WTC11 (cell line): Measurements from ENCODE around the gene TLE6. TPM values are rescaled to one million over a fixed set of nuclear protein-coding genes. Genes with fewer than 3 reads are reported as not detected.

Experiments
- ATAC-seq: fragments of 200-7000 bp; cut with Tn5 transposase; 2 replicates; pipeline ENCODE4 v1.10.0; 2021; ENCODE audit warnings: mild to moderate bottlenecking, moderate library complexity
- CTCF ChIA-PET: fragments of 300-600 bp; sonication (Branson Sonifier 250); formaldehyde crosslinking; loops from one replicate; lab custom pipeline; 2021; ENCODE audit warnings: antibody characterized with exemption; lab: Charles Lee
- POLR2A ChIA-PET: fragments of 350-600 bp; sonication (Branson Sonifier 250); formaldehyde crosslinking; loops from one replicate; lab custom pipeline; 2021; ENCODE audit warnings: antibody characterized with exemption; lab: Charles Lee
- DNase-seq: peaks from one replicate; pipeline ENCODE4 v3.0.0; 2021; ENCODE audit warnings: low spot score
- H3K27ac Mint-ChIP-seq: 2 replicates; pipeline ENCODE4 v1.8.0; 2021; ENCODE audit warnings: mixed read lengths
- H3K27me3 Mint-ChIP-seq: 2 replicates; pipeline ENCODE4 v1.8.0; 2021; ENCODE audit warnings: low read depth, mild to moderate bottlenecking, moderate library complexity, mixed read lengths
- H3K36me3 Mint-ChIP-seq: 2 replicates; pipeline ENCODE4 v1.8.0; 2021; ENCODE audit warnings: mixed read lengths
- H3K4me1 Mint-ChIP-seq: 2 replicates; pipeline ENCODE4 v1.8.0; 2022; ENCODE audit warnings: mixed read lengths
- H3K4me3 Mint-ChIP-seq: 2 replicates; pipeline ENCODE4 v1.8.0; 2021; ENCODE audit warnings: mild to moderate bottlenecking, moderate library complexity, mixed read lengths
- H3K9me3 Mint-ChIP-seq: 2 replicates; pipeline ENCODE4 v1.8.0; 2021; ENCODE audit warnings: mixed read lengths
- CREM ChIP-seq: sonication (generic); formaldehyde crosslinking; IDR thresholded peaks from 2 replicates; pipeline ENCODE4 v1.8.1; 2022; ENCODE audit warnings: mild to moderate bottlenecking, missing genetic modification reagents, moderate library complexity
- EMX1 ChIP-seq: fragments of 250-450 bp; sonication (Bioruptor Pico); IDR thresholded peaks from 2 replicates; pipeline ENCODE4 v1.8.0; 2021; ENCODE audit warnings: mild to moderate bottlenecking
- GRHL2 ChIP-seq: fragments of 250-450 bp; sonication (Bioruptor Pico); IDR thresholded peaks from 2 replicates; pipeline ENCODE4 v1.8.0; 2022; ENCODE audit warnings: mild to moderate bottlenecking, moderate library complexity; ENCODE audit not compliant: insufficient replicate concordance, severe bottlenecking
- JAZF1 ChIP-seq: fragments of 250-450 bp; sonication (Bioruptor Pico); IDR thresholded peaks from 2 replicates; pipeline ENCODE4 v1.9.0; 2021; ENCODE audit warnings: moderate library complexity, mild to moderate bottlenecking, inconsistent platforms
- NFATC4 ChIP-seq: fragments of 250-450 bp; sonication (Bioruptor Pico); IDR thresholded peaks from 2 replicates; pipeline ENCODE4 v1.9.0; 2021; ENCODE audit warnings: mild to moderate bottlenecking
- OVOL2 ChIP-seq: fragments of 250-450 bp; sonication (Bioruptor Pico); IDR thresholded peaks from 2 replicates; pipeline ENCODE4 v1.9.0; 2021; ENCODE audit warnings: mild to moderate bottlenecking, borderline replicate concordance
- TCF7 ChIP-seq: sonication (generic); formaldehyde crosslinking; IDR thresholded peaks from 2 replicates; pipeline ENCODE4 v1.8.0; 2022; ENCODE audit warnings: mild to moderate bottlenecking, low read depth, missing genetic modification reagents, moderate library complexity
- TP53 ChIP-seq: sonication (generic); formaldehyde crosslinking; IDR thresholded peaks from 2 replicates; pipeline ENCODE4 v1.8.1; 2023; ENCODE audit warnings: mild to moderate bottlenecking, missing genetic modification reagents
- ZNF317 ChIP-seq: sonication (generic); formaldehyde crosslinking; IDR thresholded peaks from 2 replicates; pipeline ENCODE4 v1.8.1; 2023; ENCODE audit warnings: low read depth, mild to moderate bottlenecking, moderate library complexity, missing genetic modification reagents, borderline replicate concordance
- ZNF671 ChIP-seq: fragments of 250-450 bp; sonication (Bioruptor Pico); IDR thresholded peaks from 2 replicates; pipeline ENCODE4 v1.8.0; 2021; ENCODE audit warnings: mild to moderate bottlenecking
- total RNA-seq: library from RNA; stranded (reverse); gene quantifications from 3 replicates; pipeline ENCODE4 v1.2.3, GENCODE V29; 2021
- TF ChIP-seq, protein P1 (sequence below): sonication (generic); formaldehyde crosslinking; conservative IDR thresholded peaks from 2 replicates; pipeline ENCODE4 v1.8.1; 2023; ENCODE audit warnings: mild to moderate bottlenecking, low read depth, missing genetic modification reagents, moderate library complexity
- TF ChIP-seq, protein P2 (sequence below): sonication (generic); formaldehyde crosslinking; IDR thresholded peaks from 2 replicates; pipeline ENCODE4 v1.8.1; 2023; ENCODE audit warnings: mild to moderate bottlenecking, missing genetic modification reagents
- TF ChIP-seq, protein P3 (sequence below): sonication (generic); formaldehyde crosslinking; IDR thresholded peaks from 2 replicates; pipeline ENCODE4 v1.8.0; 2023; ENCODE audit warnings: mild to moderate bottlenecking, missing genetic modification reagents
- TF ChIP-seq, protein P4 (sequence below): fragments of 250-450 bp; sonication (Bioruptor Pico); IDR thresholded peaks from 2 replicates; pipeline ENCODE4 v1.9.0; 2021; ENCODE audit warnings: mild to moderate bottlenecking
- TF ChIP-seq, protein P5 (sequence below): fragments of 250-450 bp; sonication (Bioruptor Pico); IDR thresholded peaks from 2 replicates; pipeline ENCODE4 v1.8.0; 2021; ENCODE audit warnings: mild to moderate bottlenecking
- TF ChIP-seq, protein P6 (sequence below): fragments of 250-450 bp; sonication (Bioruptor Pico); conservative IDR thresholded peaks from 2 replicates; pipeline ENCODE4 v1.9.0; 2021; ENCODE audit warnings: mild to moderate bottlenecking
- TF ChIP-seq, protein P7 (sequence below): sonication (generic); formaldehyde crosslinking; IDR thresholded peaks from 2 replicates; pipeline ENCODE4 v1.8.0; 2022; ENCODE audit warnings: mild to moderate bottlenecking, missing genetic modification reagents
- TF ChIP-seq, protein P8 (sequence below): sonication (generic); formaldehyde crosslinking; IDR thresholded peaks from 2 replicates; pipeline ENCODE4 v1.8.1; 2022; ENCODE audit warnings: mild to moderate bottlenecking, missing genetic modification reagents, moderate library complexity, borderline replicate concordance

The TLE6 gene
- total RNA-seq, 1 experiment from 2014 or later: 3.1 TPM

DNA sequence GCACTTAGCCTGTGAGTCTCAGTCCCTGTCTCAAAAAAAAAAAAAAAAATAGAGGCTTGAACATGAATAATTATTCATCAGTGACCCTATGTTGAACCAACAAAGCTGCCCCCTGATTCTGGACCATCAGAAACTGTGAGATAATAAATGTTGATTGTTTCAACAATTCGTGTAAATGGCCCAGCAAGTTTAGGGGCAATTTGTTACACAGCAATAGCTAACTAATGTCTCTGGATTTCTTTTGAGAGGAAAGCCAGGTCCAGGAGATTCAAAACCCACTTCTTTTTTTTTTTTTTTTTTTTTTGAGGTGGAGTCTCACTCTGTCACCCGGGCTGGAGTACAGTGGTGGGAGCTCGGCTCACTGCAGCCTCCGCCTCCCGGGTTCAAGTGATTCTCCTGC, 12.5 kb upstream of the TLE6 start:
- POLR2A ChIA-PET: interaction anchor here (0.6 to 0.7 kb wide), 4 partner anchors 71 to 256 kb away, joined by 3 to 4 read pairs (median 4); no protein-coding TSS in a partner anchor
- Mint-ChIP-seq H3K27me3 (no peaks in the 10 kb centered on the region; the same call in 1 of the 2 replicates), H3K4me3 (no peak overlapping the region), H3K36me3 (no peaks in the 10 kb centered on the region), H3K9me3 (no peaks in the 10 kb centered on the region), H3K27ac (no peak overlapping the region), H3K4me1 (peaks cover 2% of the 10 kb centered on the region; the same call in 1 of the 2 replicates)
- no peak for ATAC-seq
- CTCF ChIA-PET: interaction anchor here (0.5 to 2.9 kb wide), 7 partner anchors 8 to 1419 kb away, joined by 3 to 13 read pairs (median 4); partner anchors contain the start of gene TLE6
- DNase-seq: no peak
- TF ChIP-seq NFATC4 (CRISPR knock-in tag) (no peak), GRHL2 (CRISPR knock-in tag) (no peak), OVOL2 (CRISPR knock-in tag) (no peak), EMX1 (no peak), ZNF671 (no peak), TCF7 (CRISPR knock-in tag) (no peak), ZNF317 (CRISPR knock-in tag) (no peak), TP53 (CRISPR knock-in tag) (no peak), CREM (CRISPR knock-in tag) (no peak), JAZF1 (no peak)
- TF ChIP-seq, protein P1, sequence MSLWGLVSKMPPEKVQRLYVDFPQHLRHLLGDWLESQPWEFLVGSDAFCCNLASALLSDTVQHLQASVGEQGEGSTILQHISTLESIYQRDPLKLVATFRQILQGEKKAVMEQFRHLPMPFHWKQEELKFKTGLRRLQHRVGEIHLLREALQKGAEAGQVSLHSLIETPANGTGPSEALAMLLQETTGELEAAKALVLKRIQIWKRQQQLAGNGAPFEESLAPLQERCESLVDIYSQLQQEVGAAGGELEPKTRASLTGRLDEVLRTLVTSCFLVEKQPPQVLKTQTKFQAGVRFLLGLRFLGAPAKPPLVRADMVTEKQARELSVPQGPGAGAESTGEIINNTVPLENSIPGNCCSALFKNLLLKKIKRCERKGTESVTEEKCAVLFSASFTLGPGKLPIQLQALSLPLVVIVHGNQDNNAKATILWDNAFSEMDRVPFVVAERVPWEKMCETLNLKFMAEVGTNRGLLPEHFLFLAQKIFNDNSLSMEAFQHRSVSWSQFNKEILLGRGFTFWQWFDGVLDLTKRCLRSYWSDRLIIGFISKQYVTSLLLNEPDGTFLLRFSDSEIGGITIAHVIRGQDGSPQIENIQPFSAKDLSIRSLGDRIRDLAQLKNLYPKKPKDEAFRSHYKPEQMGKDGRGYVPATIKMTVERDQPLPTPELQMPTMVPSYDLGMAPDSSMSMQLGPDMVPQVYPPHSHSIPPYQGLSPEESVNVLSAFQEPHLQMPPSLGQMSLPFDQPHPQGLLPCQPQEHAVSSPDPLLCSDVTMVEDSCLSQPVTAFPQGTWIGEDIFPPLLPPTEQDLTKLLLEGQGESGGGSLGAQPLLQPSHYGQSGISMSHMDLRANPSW: no peak
- TF ChIP-seq, protein P2, sequence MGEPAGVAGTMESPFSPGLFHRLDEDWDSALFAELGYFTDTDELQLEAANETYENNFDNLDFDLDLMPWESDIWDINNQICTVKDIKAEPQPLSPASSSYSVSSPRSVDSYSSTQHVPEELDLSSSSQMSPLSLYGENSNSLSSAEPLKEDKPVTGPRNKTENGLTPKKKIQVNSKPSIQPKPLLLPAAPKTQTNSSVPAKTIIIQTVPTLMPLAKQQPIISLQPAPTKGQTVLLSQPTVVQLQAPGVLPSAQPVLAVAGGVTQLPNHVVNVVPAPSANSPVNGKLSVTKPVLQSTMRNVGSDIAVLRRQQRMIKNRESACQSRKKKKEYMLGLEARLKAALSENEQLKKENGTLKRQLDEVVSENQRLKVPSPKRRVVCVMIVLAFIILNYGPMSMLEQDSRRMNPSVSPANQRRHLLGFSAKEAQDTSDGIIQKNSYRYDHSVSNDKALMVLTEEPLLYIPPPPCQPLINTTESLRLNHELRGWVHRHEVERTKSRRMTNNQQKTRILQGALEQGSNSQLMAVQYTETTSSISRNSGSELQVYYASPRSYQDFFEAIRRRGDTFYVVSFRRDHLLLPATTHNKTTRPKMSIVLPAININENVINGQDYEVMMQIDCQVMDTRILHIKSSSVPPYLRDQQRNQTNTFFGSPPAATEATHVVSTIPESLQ: no peak
- TF ChIP-seq, protein P3, sequence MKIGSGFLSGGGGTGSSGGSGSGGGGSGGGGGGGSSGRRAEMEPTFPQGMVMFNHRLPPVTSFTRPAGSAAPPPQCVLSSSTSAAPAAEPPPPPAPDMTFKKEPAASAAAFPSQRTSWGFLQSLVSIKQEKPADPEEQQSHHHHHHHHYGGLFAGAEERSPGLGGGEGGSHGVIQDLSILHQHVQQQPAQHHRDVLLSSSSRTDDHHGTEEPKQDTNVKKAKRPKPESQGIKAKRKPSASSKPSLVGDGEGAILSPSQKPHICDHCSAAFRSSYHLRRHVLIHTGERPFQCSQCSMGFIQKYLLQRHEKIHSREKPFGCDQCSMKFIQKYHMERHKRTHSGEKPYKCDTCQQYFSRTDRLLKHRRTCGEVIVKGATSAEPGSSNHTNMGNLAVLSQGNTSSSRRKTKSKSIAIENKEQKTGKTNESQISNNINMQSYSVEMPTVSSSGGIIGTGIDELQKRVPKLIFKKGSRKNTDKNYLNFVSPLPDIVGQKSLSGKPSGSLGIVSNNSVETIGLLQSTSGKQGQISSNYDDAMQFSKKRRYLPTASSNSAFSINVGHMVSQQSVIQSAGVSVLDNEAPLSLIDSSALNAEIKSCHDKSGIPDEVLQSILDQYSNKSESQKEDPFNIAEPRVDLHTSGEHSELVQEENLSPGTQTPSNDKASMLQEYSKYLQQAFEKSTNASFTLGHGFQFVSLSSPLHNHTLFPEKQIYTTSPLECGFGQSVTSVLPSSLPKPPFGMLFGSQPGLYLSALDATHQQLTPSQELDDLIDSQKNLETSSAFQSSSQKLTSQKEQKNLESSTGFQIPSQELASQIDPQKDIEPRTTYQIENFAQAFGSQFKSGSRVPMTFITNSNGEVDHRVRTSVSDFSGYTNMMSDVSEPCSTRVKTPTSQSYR: no peak
- TF ChIP-seq, protein P4, sequence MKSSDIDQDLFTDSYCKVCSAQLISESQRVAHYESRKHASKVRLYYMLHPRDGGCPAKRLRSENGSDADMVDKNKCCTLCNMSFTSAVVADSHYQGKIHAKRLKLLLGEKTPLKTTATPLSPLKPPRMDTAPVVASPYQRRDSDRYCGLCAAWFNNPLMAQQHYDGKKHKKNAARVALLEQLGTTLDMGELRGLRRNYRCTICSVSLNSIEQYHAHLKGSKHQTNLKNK (CRISPR knock-in tag): no peak
- TF ChIP-seq, protein P5, sequence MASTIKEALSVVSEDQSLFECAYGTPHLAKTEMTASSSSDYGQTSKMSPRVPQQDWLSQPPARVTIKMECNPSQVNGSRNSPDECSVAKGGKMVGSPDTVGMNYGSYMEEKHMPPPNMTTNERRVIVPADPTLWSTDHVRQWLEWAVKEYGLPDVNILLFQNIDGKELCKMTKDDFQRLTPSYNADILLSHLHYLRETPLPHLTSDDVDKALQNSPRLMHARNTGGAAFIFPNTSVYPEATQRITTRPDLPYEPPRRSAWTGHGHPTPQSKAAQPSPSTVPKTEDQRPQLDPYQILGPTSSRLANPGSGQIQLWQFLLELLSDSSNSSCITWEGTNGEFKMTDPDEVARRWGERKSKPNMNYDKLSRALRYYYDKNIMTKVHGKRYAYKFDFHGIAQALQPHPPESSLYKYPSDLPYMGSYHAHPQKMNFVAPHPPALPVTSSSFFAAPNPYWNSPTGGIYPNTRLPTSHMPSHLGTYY (CRISPR knock-in tag): no peak
- TF ChIP-seq, protein P6, sequence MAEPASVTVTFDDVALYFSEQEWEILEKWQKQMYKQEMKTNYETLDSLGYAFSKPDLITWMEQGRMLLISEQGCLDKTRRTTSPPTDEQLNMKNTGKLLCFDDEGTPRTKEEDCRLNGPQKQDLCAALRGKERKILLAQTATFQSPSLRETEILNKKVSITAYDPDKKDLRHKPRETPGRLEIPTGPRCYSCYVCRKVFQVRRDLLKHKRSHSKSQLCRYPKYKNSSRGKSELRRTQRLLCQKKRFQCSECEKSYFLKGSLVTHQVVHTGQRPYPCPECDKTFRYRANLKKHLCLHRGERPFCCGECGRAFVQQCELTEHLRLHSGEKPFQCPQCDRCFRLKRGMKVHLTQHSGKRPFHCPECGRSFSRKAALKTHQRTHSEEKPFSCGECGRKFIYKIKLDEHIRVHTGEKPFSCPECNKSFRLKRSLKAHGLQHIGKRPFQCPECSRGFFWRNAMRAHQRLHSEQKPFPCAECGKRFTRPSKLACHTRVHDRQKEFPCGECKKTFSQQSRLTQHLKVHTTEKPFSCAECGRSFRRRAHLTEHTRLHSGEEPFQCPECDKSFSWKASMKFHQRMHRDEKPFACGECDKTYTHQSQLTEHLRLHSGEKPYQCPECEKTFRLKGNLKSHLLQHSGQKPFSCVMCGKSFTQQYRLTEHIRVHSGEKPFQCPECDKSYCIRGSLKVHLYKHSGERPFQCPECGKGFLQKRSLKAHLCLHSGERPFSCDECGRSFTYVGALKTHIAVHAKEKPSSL (CRISPR knock-in tag): no peak
- TF ChIP-seq, protein P7, sequence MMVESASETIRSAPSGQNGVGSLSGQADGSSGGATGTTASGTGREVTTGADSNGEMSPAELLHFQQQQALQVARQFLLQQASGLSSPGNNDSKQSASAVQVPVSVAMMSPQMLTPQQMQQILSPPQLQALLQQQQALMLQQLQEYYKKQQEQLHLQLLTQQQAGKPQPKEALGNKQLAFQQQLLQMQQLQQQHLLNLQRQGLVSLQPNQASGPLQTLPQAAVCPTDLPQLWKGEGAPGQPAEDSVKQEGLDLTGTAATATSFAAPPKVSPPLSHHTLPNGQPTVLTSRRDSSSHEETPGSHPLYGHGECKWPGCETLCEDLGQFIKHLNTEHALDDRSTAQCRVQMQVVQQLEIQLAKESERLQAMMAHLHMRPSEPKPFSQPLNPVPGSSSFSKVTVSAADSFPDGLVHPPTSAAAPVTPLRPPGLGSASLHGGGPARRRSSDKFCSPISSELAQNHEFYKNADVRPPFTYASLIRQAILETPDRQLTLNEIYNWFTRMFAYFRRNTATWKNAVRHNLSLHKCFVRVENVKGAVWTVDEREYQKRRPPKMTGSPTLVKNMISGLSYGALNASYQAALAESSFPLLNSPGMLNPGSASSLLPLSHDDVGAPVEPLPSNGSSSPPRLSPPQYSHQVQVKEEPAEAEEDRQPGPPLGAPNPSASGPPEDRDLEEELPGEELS (CRISPR knock-in tag): no peak
- TF ChIP-seq, protein P8, sequence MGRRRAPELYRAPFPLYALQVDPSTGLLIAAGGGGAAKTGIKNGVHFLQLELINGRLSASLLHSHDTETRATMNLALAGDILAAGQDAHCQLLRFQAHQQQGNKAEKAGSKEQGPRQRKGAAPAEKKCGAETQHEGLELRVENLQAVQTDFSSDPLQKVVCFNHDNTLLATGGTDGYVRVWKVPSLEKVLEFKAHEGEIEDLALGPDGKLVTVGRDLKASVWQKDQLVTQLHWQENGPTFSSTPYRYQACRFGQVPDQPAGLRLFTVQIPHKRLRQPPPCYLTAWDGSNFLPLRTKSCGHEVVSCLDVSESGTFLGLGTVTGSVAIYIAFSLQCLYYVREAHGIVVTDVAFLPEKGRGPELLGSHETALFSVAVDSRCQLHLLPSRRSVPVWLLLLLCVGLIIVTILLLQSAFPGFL (CRISPR knock-in tag): no peak
